GM19238 (cell line): ENCODE measurements around the gene IRAK1BP1.
"Not testable (repeated sequence)": the region's sequence is repeated elsewhere in the genome, so short reads cannot be mapped to it uniquely, and the experiment has no call there.

Experiments
- DNase-seq: peaks from one replicate; pipeline ENCODE4 v3.0.0; 2011; ENCODE audit warnings: low spot score; ENCODE audit not compliant: insufficient read length

Gene IRAK1BP1

GRCh38 chr6:78867370-78868040, at the start of gene IRAK1BP1:
TSS of gene IRAK1BP1 (plus strand) at chr6:78867551. CDS start at chr6:78867577, 26 bp downstream.
- DNase-seq: peak; percentile 81

GRCh38 chr6:78824045-78824444, 43.3 kb upstream of the IRAK1BP1 start:
- DNase-seq: no peak

GRCh38 chr6:78829407-78829806, 37.9 kb upstream of the IRAK1BP1 start:
- DNase-seq: no peak

- no peak for DNase-seq
These were observed 36.5 kb upstream of the IRAK1BP1 start for GRCh38 chr6:78830805-78831204.

GRCh38 chr6:78831492-78831891, 35.9 kb upstream of the IRAK1BP1 start:
- no peak for DNase-seq

GRCh38 chr6:78832091-78832808, 35.1 kb upstream of the IRAK1BP1 start:
- no peak for DNase-seq

GRCh38 chr6:78835817-78836216, 31.5 kb upstream of the IRAK1BP1 start:
- DNase-seq: no peak

GRCh38 chr6:78836598-78836997, 30.8 kb upstream of the IRAK1BP1 start:
- DNase-seq: no peak

GRCh38 chr6:78841111-78841510, 26.2 kb upstream of the IRAK1BP1 start:
- DNase-seq: no peak

GRCh38 chr6:78842953-78843352, 24.4 kb upstream of the IRAK1BP1 start:
- no peak for DNase-seq

- no peak for DNase-seq
These were observed 22.5 kb upstream of the IRAK1BP1 start for GRCh38 chr6:78844899-78845298.

- DNase-seq: no peak
These were observed 21.8 kb upstream of the IRAK1BP1 start for GRCh38 chr6:78845567-78845966.

- DNase-seq: no peak
These were observed 16.7 kb upstream of the IRAK1BP1 start for GRCh38 chr6:78850621-78851020.

- DNase-seq: no peak
These were observed 16.2 kb upstream of the IRAK1BP1 start for GRCh38 chr6:78851156-78851555.

GRCh38 chr6:78854546-78854945, 12.8 kb upstream of the IRAK1BP1 start:
- DNase-seq: no peak

- not testable (repeated sequence) for DNase-seq
These were observed 8.9 kb upstream of the IRAK1BP1 start for GRCh38 chr6:78858339-78858938.

- DNase-seq: no peak
These were observed 5.8 kb upstream of the IRAK1BP1 start for GRCh38 chr6:78861509-78861908.

GRCh38 chr6:78863576-78863975, 3.8 kb upstream of the IRAK1BP1 start:
- no peak for DNase-seq

GRCh38 chr6:78864957-78865356, 2.4 kb upstream of the IRAK1BP1 start:
- no peak for DNase-seq

- DNase-seq: no peak
These were observed 356 bp upstream of the IRAK1BP1 start for GRCh38 chr6:78867020-78867369.

GRCh38 chr6:78868116-78868515, 765 bp downstream of the IRAK1BP1 start:
- DNase-seq: no peak

- DNase-seq: no peak
These were observed 8.2 kb downstream of the IRAK1BP1 start for GRCh38 chr6:78875505-78875904.

- no peak for DNase-seq
These were observed 16.3 kb downstream of the IRAK1BP1 start for GRCh38 chr6:78883651-78884050.
